DOHH2 (cell line): ENCODE measurements around the gene SH3BGRL2.
A peak's percentile ranks its signal among the peaks of the same experiment; 100 is the strongest.

Experiments
- H3F3A ChIP-seq: fragments of 200-600 bp; sonication (generic), shearing (Covaris generic); 2 replicates; pipeline ENCODE4 v1.6.0; 2016; ENCODE audit warnings: antibody characterized with exemption, mild to moderate bottlenecking; ENCODE audit not compliant: control insufficient read depth, insufficient read depth
- H3K27ac ChIP-seq: fragments of 200-600 bp; sonication (generic); 2 replicates; pipeline ENCODE4 v1.5.1; 2014; ENCODE audit warnings: low read depth, mild to moderate bottlenecking, low read length, moderate library complexity
- H3K27me3 ChIP-seq: fragments of 200-600 bp; sonication (generic); 2 replicates; pipeline ENCODE4 v1.6.1; 2014; ENCODE audit warnings: mild to moderate bottlenecking, low read length, mixed read lengths; ENCODE audit not compliant: control insufficient read depth
- H3K36me3 ChIP-seq: fragments of 200-600 bp; sonication (generic); 2 replicates; pipeline ENCODE4 v1.6.1; 2014; ENCODE audit warnings: mild to moderate bottlenecking, low read length, moderate library complexity, mixed read lengths; ENCODE audit not compliant: control insufficient read depth
- H3K4me1 ChIP-seq: fragments of 200-600 bp; sonication (generic); 2 replicates; pipeline ENCODE4 v1.6.1; 2014; ENCODE audit warnings: mild to moderate bottlenecking, low read length, mixed read lengths; ENCODE audit not compliant: control insufficient read depth
- H3K4me2 ChIP-seq: fragments of 200-600 bp; sonication (generic); 2 replicates; pipeline ENCODE4 v1.6.0; 2014; ENCODE audit warnings: mild to moderate bottlenecking, low read length, moderate library complexity
- H3K4me3 ChIP-seq: fragments of 200-600 bp; sonication (generic); 2 replicates; pipeline ENCODE4 v1.5.1; 2014; ENCODE audit warnings: mild to moderate bottlenecking, low read length, mixed read lengths
- H3K79me2 ChIP-seq: fragments of 200-600 bp; sonication (generic); 2 replicates; pipeline ENCODE4 v1.6.1; 2014; ENCODE audit warnings: mild to moderate bottlenecking, low read length, mixed read lengths; ENCODE audit not compliant: control insufficient read depth
- H3K9me2 ChIP-seq: fragments of 200-600 bp; sonication (generic); replicated peaks from 2 replicates; pipeline ENCODE4 v1.6.1; 2014; ENCODE audit warnings: mild to moderate bottlenecking, low read length, mixed read lengths; ENCODE audit not compliant: control insufficient read depth
- H3K9me3 ChIP-seq: fragments of 200-600 bp; sonication (generic); 2 replicates; pipeline ENCODE4 v1.6.1; 2014; ENCODE audit warnings: antibody characterized with exemption, low read length, mixed read lengths; ENCODE audit not compliant: control insufficient read depth, insufficient read depth
- H4K20me1 ChIP-seq: fragments of 200-600 bp; sonication (generic); 2 replicates; pipeline ENCODE4 v1.6.0; 2014; ENCODE audit warnings: low read depth, mild to moderate bottlenecking, antibody characterized with exemption, low read length, moderate library complexity; ENCODE audit not compliant: control insufficient read depth, insufficient read depth
- EZH2phosphoT487 ChIP-seq: fragments of 200-600 bp; sonication (generic); IDR thresholded peaks from 2 replicates; pipeline ENCODE4 v1.6.1; 2017; ENCODE audit warnings: borderline replicate concordance, mild to moderate bottlenecking, antibody characterized with exemption, low read length, moderate library complexity, mixed read lengths
- TF ChIP-seq, protein P1 (sequence below): fragments of 200-600 bp; sonication (generic); IDR thresholded peaks from one replicate; pipeline ENCODE4 v1.5.1; 2014; ENCODE audit warnings: antibody characterized with exemption, mild to moderate bottlenecking, low read depth, low read length; ENCODE audit not compliant: poor library complexity, severe bottlenecking

The SH3BGRL2 gene

DNA sequence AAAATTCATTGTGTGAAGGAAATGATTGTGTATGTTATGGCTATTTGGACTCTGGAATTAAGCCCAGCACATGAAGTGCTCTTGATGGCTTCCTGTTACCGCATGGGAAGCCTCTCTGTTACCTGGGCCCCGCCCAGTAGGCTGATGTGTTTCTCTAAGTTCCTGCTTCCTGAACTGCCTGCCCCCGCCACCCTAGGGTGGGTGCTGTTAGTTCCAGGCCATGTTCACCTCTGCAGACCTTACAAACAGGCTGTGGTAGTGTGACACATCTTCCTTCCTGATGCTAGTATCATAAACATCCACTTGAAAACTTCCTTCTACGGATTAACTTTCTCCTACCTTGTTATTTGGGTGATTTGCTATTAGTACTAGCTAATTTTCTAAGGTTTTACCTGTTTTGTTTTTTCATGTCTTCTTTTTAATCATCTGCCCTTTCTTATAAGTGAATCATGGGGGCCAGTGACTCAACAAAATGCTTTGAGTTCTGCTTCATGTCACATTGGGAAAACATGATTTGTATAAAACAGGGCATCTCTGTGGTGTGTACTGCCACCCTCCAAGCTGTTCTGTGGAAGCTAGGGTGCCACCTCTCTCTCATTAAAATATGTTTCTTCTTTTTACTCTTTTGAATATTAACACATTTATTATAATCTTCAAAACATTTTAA lies 40.6 kb downstream of the SH3BGRL2 start:
- no peaks in the 10 kb centered on the region for H3K4me1 ChIP-seq
- H4K20me1 ChIP-seq = no peaks in the 10 kb centered on the region
- no peak overlapping the region for H3K4me3 ChIP-seq
- H3K27ac ChIP-seq = no peak overlapping the region
- H3K9me3 ChIP-seq = no peaks in the 10 kb centered on the region
- H3K36me3 ChIP-seq = no peaks in the 10 kb centered on the region
- no peaks in the 10 kb centered on the region for H3F3A ChIP-seq
- H3K9me2 ChIP-seq = no peaks in the 10 kb centered on the region
- H3K4me2 ChIP-seq = no peak overlapping the region
- H3K79me2 ChIP-seq = no peaks in the 10 kb centered on the region
- TF ChIP-seq, protein P1, sequence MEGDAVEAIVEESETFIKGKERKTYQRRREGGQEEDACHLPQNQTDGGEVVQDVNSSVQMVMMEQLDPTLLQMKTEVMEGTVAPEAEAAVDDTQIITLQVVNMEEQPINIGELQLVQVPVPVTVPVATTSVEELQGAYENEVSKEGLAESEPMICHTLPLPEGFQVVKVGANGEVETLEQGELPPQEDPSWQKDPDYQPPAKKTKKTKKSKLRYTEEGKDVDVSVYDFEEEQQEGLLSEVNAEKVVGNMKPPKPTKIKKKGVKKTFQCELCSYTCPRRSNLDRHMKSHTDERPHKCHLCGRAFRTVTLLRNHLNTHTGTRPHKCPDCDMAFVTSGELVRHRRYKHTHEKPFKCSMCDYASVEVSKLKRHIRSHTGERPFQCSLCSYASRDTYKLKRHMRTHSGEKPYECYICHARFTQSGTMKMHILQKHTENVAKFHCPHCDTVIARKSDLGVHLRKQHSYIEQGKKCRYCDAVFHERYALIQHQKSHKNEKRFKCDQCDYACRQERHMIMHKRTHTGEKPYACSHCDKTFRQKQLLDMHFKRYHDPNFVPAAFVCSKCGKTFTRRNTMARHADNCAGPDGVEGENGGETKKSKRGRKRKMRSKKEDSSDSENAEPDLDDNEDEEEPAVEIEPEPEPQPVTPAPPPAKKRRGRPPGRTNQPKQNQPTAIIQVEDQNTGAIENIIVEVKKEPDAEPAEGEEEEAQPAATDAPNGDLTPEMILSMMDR = no peak
- TF ChIP-seq EZH2phosphoT487 = no peak
- no peaks in the 10 kb centered on the region for H3K27me3 ChIP-seq

DNA sequence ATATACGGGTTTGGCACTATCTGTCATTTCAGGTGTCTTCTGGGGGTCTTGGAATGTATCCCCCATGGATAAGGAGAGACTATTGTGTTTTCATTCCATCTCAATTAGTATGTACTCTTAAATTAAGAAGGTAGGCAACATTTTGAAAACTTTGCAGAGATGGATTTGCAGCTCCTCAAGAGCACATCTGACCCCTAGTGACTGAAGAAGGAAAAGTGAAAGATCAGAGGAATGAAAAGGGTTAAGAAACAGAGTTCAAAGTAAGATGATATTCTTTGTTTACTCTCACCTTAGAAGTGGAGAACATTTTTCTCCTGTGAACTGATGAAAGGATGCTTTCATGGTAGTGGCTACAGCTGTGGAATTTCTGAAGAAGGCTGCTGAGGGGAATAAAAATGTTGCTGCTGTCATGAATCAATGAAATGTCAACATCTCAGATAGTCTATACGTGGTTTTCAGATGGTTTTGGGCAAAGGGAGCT lies 41.5 kb downstream of the SH3BGRL2 start:
- TF ChIP-seq, protein P1 = peak; percentile 44
- TF ChIP-seq EZH2phosphoT487 = no peak
- no peak overlapping the region for H3K27ac ChIP-seq
- H3K4me3 ChIP-seq = no peak overlapping the region

GRCh38 chr6:79673947-79674346 lies 42.8 kb downstream of the SH3BGRL2 start:
- H3K27me3 ChIP-seq = no peaks in the 10 kb centered on the region
- no peak overlapping the region for H3K4me3 ChIP-seq
- no peaks in the 10 kb centered on the region for H3K79me2 ChIP-seq
- no peak overlapping the region for H3K4me2 ChIP-seq
- H3K9me2 ChIP-seq = no peaks in the 10 kb centered on the region
- no peaks in the 10 kb centered on the region for H3K4me1 ChIP-seq
- no peaks in the 10 kb centered on the region for H3F3A ChIP-seq
- H3K27ac ChIP-seq = no peak overlapping the region
- no peak for TF ChIP-seq EZH2phosphoT487
- TF ChIP-seq, protein P1 = no peak
- no peaks in the 10 kb centered on the region for H3K9me3 ChIP-seq
- H3K36me3 ChIP-seq = no peaks in the 10 kb centered on the region
- no peaks in the 10 kb centered on the region for H4K20me1 ChIP-seq

More for the DNA sequence above, 41.5 kb downstream of the SH3BGRL2 start:
- H3K4me2 ChIP-seq = no peak overlapping the region
- no peaks in the 10 kb centered on the region for H3K79me2 ChIP-seq
- no peaks in the 10 kb centered on the region for H3K4me1 ChIP-seq
- no peaks in the 10 kb centered on the region for H3F3A ChIP-seq
- no peaks in the 10 kb centered on the region for H3K9me3 ChIP-seq
- no peaks in the 10 kb centered on the region for H3K36me3 ChIP-seq
- H3K9me2 ChIP-seq = no peaks in the 10 kb centered on the region
- no peaks in the 10 kb centered on the region for H3K27me3 ChIP-seq
- no peaks in the 10 kb centered on the region for H4K20me1 ChIP-seq
